ENCODE results near the gene NR3C1. TPM values are rescaled to one million over a fixed set of nuclear protein-coding genes. Genes with fewer than 3 reads are reported as not detected.

NR3C1 gene
- total RNA-seq, 1 donor = 55.7 TPM

DNA sequence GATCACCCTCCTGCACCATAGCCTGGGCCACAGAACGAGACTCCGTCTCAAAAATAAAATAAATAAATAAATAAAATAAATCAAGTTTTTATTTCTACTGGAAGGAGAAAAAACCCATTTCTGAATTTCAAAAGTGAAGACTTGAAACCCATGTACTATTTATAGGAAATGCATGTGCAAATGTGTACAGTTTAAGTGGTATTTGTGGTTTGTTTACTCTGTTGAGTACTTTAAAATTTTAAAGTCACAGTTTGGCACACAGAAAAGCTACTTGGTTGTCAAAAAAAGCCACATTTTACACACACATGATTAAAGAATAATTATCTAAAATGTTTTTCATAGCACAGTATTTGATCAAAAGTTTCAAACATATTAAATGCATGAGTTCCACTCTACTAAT is 43.6 kb downstream of the NR3C1 start:
- DNase-seq (ENCODE audit: low read depth) = no peak
- no peak overlapping the region for H3K4me3 ChIP-seq (ENCODE audit: low read depth, low read length)
- TF ChIP-seq, protein P1, sequence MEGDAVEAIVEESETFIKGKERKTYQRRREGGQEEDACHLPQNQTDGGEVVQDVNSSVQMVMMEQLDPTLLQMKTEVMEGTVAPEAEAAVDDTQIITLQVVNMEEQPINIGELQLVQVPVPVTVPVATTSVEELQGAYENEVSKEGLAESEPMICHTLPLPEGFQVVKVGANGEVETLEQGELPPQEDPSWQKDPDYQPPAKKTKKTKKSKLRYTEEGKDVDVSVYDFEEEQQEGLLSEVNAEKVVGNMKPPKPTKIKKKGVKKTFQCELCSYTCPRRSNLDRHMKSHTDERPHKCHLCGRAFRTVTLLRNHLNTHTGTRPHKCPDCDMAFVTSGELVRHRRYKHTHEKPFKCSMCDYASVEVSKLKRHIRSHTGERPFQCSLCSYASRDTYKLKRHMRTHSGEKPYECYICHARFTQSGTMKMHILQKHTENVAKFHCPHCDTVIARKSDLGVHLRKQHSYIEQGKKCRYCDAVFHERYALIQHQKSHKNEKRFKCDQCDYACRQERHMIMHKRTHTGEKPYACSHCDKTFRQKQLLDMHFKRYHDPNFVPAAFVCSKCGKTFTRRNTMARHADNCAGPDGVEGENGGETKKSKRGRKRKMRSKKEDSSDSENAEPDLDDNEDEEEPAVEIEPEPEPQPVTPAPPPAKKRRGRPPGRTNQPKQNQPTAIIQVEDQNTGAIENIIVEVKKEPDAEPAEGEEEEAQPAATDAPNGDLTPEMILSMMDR (IDR thresholded peaks at IDR 0.05; ENCODE audit: insufficient read depth, low read depth, low read length) = no peak

DNA sequence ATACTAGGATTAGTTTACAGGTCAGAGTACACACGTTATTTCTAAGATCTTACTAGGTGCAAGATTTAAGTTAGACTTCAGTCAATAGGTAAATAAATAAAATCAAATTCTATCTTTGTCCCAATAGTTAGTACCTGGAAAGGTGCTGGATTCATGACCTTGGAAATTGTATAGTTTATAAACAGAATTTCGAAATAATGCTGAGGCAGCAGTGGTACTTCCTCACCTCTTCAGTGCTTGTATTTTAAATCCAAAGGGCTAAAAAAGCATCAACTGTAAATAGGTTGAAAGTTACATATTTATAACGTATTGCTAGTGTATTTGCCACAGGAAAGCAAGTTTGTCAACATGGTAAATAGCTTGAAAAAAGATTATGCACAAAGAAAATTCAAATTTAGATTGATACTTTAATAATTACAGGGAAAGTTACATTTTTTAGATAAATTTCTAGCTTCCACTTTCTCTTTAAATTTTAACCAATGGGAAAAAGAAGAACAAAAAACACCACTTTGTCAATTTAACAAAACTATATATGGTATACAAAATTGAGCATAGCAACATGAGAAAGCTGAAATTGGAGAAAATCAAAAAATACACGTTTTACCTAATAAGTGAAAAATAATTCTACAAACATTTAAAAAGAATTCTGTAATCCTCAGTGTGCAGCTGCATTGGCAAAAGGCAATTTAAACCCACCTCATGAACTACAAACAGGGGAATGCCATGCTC is 46.5 kb downstream of the NR3C1 start:
- DNase-seq (ENCODE audit: low read depth) = no peak
- H3K4me3 ChIP-seq (ENCODE audit: low read depth, low read length) = no peak overlapping the region
- TF ChIP-seq, protein P1 (IDR thresholded peaks at IDR 0.05; ENCODE audit: insufficient read depth, low read depth, low read length) = no peak

- DNase-seq (ENCODE audit: low read depth) = peak; percentile 90
- TF ChIP-seq, protein P1 (IDR thresholded peaks at IDR 0.05; ENCODE audit: insufficient read depth, low read depth, low read length) = no peak
- H3K4me3 ChIP-seq (ENCODE audit: low read depth, low read length) = no peak overlapping the region
These were observed 47.8 kb downstream of the NR3C1 start for GRCh38 chr5:143355710-143356109.

GRCh38 chr5:143354025-143354424 is 49.5 kb downstream of the NR3C1 start:
- DNase-seq (ENCODE audit: low read depth) = peak; percentile 45
- TF ChIP-seq, protein P1 (IDR thresholded peaks at IDR 0.05; ENCODE audit: insufficient read depth, low read depth, low read length) = no peak

DNA sequence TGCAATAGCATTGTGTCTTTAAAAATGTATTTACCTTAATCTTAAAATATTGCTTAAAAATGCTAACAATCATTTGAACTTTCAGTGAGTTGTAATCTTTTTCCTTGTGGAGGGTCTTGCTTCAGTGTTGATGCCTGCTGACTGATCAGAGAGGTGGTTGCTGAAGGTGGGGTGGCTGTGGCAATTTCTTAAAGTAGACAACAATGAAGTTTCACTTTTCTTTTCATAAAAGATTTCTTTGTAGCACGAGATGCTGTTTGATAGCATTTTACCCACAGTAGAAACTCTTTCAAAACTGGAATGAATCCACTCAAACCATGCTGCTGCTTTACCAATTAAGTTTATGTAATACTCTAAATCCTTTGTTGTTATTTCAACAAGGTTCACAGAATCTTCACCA is 50.8 kb downstream of the NR3C1 start:
- no peak overlapping the region for H3K4me3 ChIP-seq (ENCODE audit: low read depth, low read length)
- TF ChIP-seq, protein P1 (IDR thresholded peaks at IDR 0.05; ENCODE audit: insufficient read depth, low read depth, low read length) = no peak

More at GRCh38 chr5:143354025-143354424, 49.5 kb downstream of the NR3C1 start:
- peak overlapping the region; percentile 3 for H3K4me3 ChIP-seq (ENCODE audit: low read depth, low read length)

GRCh38 chr5:143350751-143351602 is 52.5 kb downstream of the NR3C1 start:
- no peak overlapping the region for H3K4me3 ChIP-seq (ENCODE audit: low read depth, low read length)
- TF ChIP-seq, protein P1 (IDR thresholded peaks at IDR 0.05; ENCODE audit: insufficient read depth, low read depth, low read length) = no peak
- peak; percentile 88 for DNase-seq (ENCODE audit: low read depth)

More for the DNA sequence above, 50.8 kb downstream of the NR3C1 start:
- no peak for DNase-seq (ENCODE audit: low read depth)
